HG03045 (cell line): Measurements from ENCODE around the gene TMEM63C.
"Not testable (repeated sequence)": the region's sequence is repeated elsewhere in the genome, so short reads cannot be mapped to it uniquely, and the experiment has no call there.

ENCODE experiments used
- ATAC-seq: cut with Tn5 transposase; IDR thresholded peaks from one replicate; pipeline ENCODE4 v1.9.1; 2021; ENCODE audit warnings: mild to moderate bottlenecking, moderate library complexity; ENCODE audit not compliant: unreplicated experiment

Gene TMEM63C

GRCh38 chr14:77275041-77275580, 93.5 kb downstream of the TMEM63C start:
- ATAC-seq: no peak

GRCh38 chr14:77275601-77276017, 94.0 kb downstream of the TMEM63C start:
- ATAC-seq: no peak

- ATAC-seq: no peak
Measured at GRCh38 chr14:77276295-77276935, 94.8 kb downstream of the TMEM63C start.

- no peak for ATAC-seq
Measured at GRCh38 chr14:77276959-77277358, 95.4 kb downstream of the TMEM63C start.

GRCh38 chr14:77278461-77279230, 97.0 kb downstream of the TMEM63C start:
- ATAC-seq: no peak

GRCh38 chr14:77279719-77280118, 98.1 kb downstream of the TMEM63C start:
- ATAC-seq: no peak

GRCh38 chr14:77280921-77281320, 99.3 kb downstream of the TMEM63C start:
- not testable (repeated sequence) for ATAC-seq

GRCh38 chr14:77281852-77282410, 100.3 kb downstream of the TMEM63C start:
- no peak for ATAC-seq

GRCh38 chr14:77284066-77284465, 102.5 kb downstream of the TMEM63C start:
- ATAC-seq: no peak

GRCh38 chr14:77284466-77284865, 102.9 kb downstream of the TMEM63C start:
- no peak for ATAC-seq

GRCh38 chr14:77286576-77286975, 105.0 kb downstream of the TMEM63C start:
- ATAC-seq: no peak

- no peak for ATAC-seq
Measured at GRCh38 chr14:77290705-77291104, 109.1 kb downstream of the TMEM63C start.

GRCh38 chr14:77296155-77296554, 114.6 kb downstream of the TMEM63C start:
- no peak for ATAC-seq

- no peak for ATAC-seq
Measured at GRCh38 chr14:77296906-77297305, 115.3 kb downstream of the TMEM63C start.

GRCh38 chr14:77299771-77300170, 118.2 kb downstream of the TMEM63C start:
- ATAC-seq: no peak

- no peak for ATAC-seq
Measured at GRCh38 chr14:77301103-77301502, 119.5 kb downstream of the TMEM63C start.

GRCh38 chr14:77302926-77303325, 121.3 kb downstream of the TMEM63C start:
- no peak for ATAC-seq

- ATAC-seq: no peak
Measured at GRCh38 chr14:77303417-77304156, 122.0 kb downstream of the TMEM63C start.

GRCh38 chr14:77305696-77306095, 124.1 kb downstream of the TMEM63C start:
- ATAC-seq: no peak

GRCh38 chr14:77306416-77306815, 124.8 kb downstream of the TMEM63C start:
- ATAC-seq: no peak

GRCh38 chr14:77306851-77307496, 125.4 kb downstream of the TMEM63C start:
- no peak for ATAC-seq
